ENCODE results near the gene SYNPR. TPM values are rescaled to one million over a fixed set of nuclear protein-coding genes. Genes with fewer than 3 reads are reported as not detected.

SYNPR gene
- total RNA-seq, 6 experiments from 2014 or later = not detected

- DNase-seq (no peak), ATAC-seq (peak; percentile 83 to 92 (median 89))
- TF ChIP-seq CTCF (IDR thresholded peaks at IDR 0.05) (peak; percentile 70 to 82 (median 74)), POLR2A (IDR thresholded peaks at IDR 0.05) (no peak)
- Histone ChIP-seq H3K27me3 (peaks cover 0 to 3% of the 10 kb centered on the region in 2 donors), H3K27ac (no peak overlapping the region), H3K4me1 (no peaks in the 10 kb centered on the region), H3K9me3 (no peaks in the 10 kb centered on the region), H3K4me3 (no peak overlapping the region), H3K36me3 (no peaks in the 10 kb centered on the region)
- intact Hi-C loops (cut with DNase I) = loop anchor here (5.0 to 10.0 kb wide), 2 partner anchors 463 to 466 kb away; partner anchors contain the start of gene C3orf49 (in 2 of the 2)
- WGBS (ENCODE audit: insufficient coverage, low coverage, low lambda C conversion rate, missing lambda C conversion rate) = 27% methylated on average over 9 of the region's 9 CpGs
Observed at GRCh38 chr3:63351159-63352007, 73.3 kb downstream of the SYNPR start.

GRCh38 chr3:63352008-63352279 lies 73.8 kb downstream of the SYNPR start:
- Histone ChIP-seq H3K4me3 (no peak overlapping the region), H3K4me1 (no peaks in the 10 kb centered on the region), H3K27ac (no peak overlapping the region), H3K36me3 (no peaks in the 10 kb centered on the region), H3K9me3 (no peaks in the 10 kb centered on the region), H3K27me3 (peaks cover 0 to 3% of the 10 kb centered on the region in 2 donors)
- no peak for ATAC-seq
- DNase-seq = no peak
- intact Hi-C loops (cut with DNase I) = loop anchor here (5.0 to 10.0 kb wide), 2 partner anchors 463 to 465 kb away; partner anchors contain the start of gene C3orf49 (in 2 of the 2)
- no peak for TF ChIP-seq CTCF (IDR thresholded peaks at IDR 0.05)
- TF ChIP-seq POLR2A (IDR thresholded peaks at IDR 0.05) = no peak
- WGBS (ENCODE audit: insufficient coverage, low coverage, low lambda C conversion rate, missing lambda C conversion rate) = 23% methylated on average over 1 of the region's 2 CpGs

DNA sequence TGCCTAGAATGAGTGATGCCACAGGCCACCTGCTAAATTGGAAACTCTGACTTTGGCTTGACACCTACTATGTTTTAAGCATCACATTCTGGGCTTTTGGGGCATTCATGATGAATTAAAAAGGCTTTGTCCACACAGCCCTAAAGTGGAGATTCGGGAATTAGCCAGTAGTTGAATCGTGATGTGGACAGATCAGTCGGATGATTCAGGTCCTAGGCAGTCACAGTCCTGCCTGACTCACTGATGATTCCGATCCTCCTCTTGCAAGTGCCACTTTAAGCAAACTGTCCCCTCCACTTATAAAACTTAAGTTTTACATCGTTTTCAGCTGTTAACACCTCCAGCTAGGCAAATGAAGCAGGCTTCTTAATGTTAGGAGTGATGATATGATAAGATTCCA lies 75.3 kb downstream of the SYNPR start:
- no peak for TF ChIP-seq CTCF (IDR thresholded peaks at IDR 0.05)
- TF ChIP-seq POLR2A (IDR thresholded peaks at IDR 0.05) = no peak
- ATAC-seq (no peak), DNase-seq (no peak)
- Histone ChIP-seq H3K36me3 (no peaks in the 10 kb centered on the region), H3K4me3 (no peak overlapping the region), H3K4me1 (no peaks in the 10 kb centered on the region), H3K27ac (no peak overlapping the region), H3K9me3 (no peaks in the 10 kb centered on the region), H3K27me3 (peaks cover 0 to 3% of the 10 kb centered on the region in 2 donors)
- intact Hi-C loops (cut with DNase I) = loop anchor here (5.0 to 10.0 kb wide), 2 partner anchors 461 to 464 kb away; partner anchors contain the start of gene C3orf49 (in 2 of the 2)
- WGBS (ENCODE audit: insufficient coverage, low coverage, low lambda C conversion rate, missing lambda C conversion rate) = 37% methylated on average over 5 of the region's 5 CpGs

- H3K27ac ChIP-seq = no peak overlapping the region
- ATAC-seq (no peak), DNase-seq (no peak)
- 50% methylated on average over 1 of the region's 1 CpG for WGBS (ENCODE audit: insufficient coverage, low coverage, low lambda C conversion rate, missing lambda C conversion rate)
- peaks cover 0 to 2% of the 10 kb centered on the region in 2 donors for H3K27me3 ChIP-seq
- H3K4me1 ChIP-seq = no peaks in the 10 kb centered on the region
- intact Hi-C loops (cut with DNase I) = loop anchor here (5.0 to 10.0 kb wide), 2 partner anchors 461 to 463 kb away; partner anchors contain the start of gene C3orf49 (in 2 of the 2)
- no peak overlapping the region for H3K4me3 ChIP-seq
- H3K36me3 ChIP-seq = no peaks in the 10 kb centered on the region
- TF ChIP-seq POLR2A (IDR thresholded peaks at IDR 0.05) (no peak), CTCF (IDR thresholded peaks at IDR 0.05) (no peak)
- H3K9me3 ChIP-seq = no peaks in the 10 kb centered on the region
Observed at GRCh38 chr3:63354160-63354559, 76.1 kb downstream of the SYNPR start.

Data from right lobe of liver (tissue), 6 donors.